GM13977 (cell line): Measurements from ENCODE around the gene IFNGR2.

Source experiments
- DNase-seq: peaks from one replicate; pipeline ENCODE4 v3.0.0; 2012; ENCODE audit warnings: low spot score
- CTCF ChIP-seq: IDR thresholded peaks from 2 replicates; pipeline ENCODE4 v1.5.1; 2012; ENCODE audit warnings: mild to moderate bottlenecking, control low read depth; ENCODE audit not compliant: insufficient read depth; ENCODE audit errors: extremely low read depth, missing control alignments
- in situ Hi-C: fragments of 300-500 bp; cut with MboI; formaldehyde crosslinking; loops from one replicate; pipeline ENCODE4 v1.12.0; 2022; ENCODE audit warnings: low sequenced_read_pairs, low pct_unique_long_range_greater_than_20kb, mixed read lengths, inconsistent platforms; ENCODE audit not compliant: unreplicated experiment

Gene IFNGR2

GRCh38 chr21:33403128-33403785 is at the start of gene IFNGR2:
TSS of gene IFNGR2 (plus strand) at chr21:33403413. CDS start at chr21:33403544, 131 bp downstream.
- no peak for TF ChIP-seq CTCF
- DNase-seq, result peak; percentile 83
- in situ Hi-C loops, result no loop called here

- in situ Hi-C loops, result no loop called here
- no peak for TF ChIP-seq CTCF
Observed at GRCh38 chr21:33355355-33355754, 47.9 kb upstream of the IFNGR2 start.

GRCh38 chr21:33355996-33356395 is 47.2 kb upstream of the IFNGR2 start:
- in situ Hi-C loops, result no loop called here
- no peak for DNase-seq
- no peak for TF ChIP-seq CTCF

More at GRCh38 chr21:33355355-33355754, 47.9 kb upstream of the IFNGR2 start:
- DNase-seq, result no peak

GRCh38 chr21:33357177-33357576 is 46.0 kb upstream of the IFNGR2 start:
- in situ Hi-C loops, result no loop called here
- TF ChIP-seq CTCF, result no peak
- DNase-seq, result no peak

- no peak for DNase-seq
- in situ Hi-C loops, result no loop called here
- no peak for TF ChIP-seq CTCF
Observed at GRCh38 chr21:33359446-33359845, 43.8 kb upstream of the IFNGR2 start.

- in situ Hi-C loops, result no loop called here
- DNase-seq, result no peak
- no peak for TF ChIP-seq CTCF
Observed at GRCh38 chr21:33360281-33360680, 42.9 kb upstream of the IFNGR2 start.
